ENCODE measurements around the gene VEZT.
"Not testable (repeated sequence)": the region's sequence is repeated elsewhere in the genome, so short reads cannot be mapped to it uniquely, and the experiment has no call there.

Gene VEZT

GRCh38 chr12:95286713-95287112 lies 69.1 kb downstream of the VEZT start:
- no peak for TF ChIP-seq CTCF (IDR thresholded peaks at IDR 0.05; ENCODE audit: control insufficient read depth, extremely low read depth, insufficient read depth)
- DNase-seq (ENCODE audit: low read depth), result no peak
- H3K4me3 ChIP-seq (ENCODE audit: low read depth, low read length), result no peak overlapping the region

- DNase-seq (ENCODE audit: low read depth), result no peak
- H3K4me3 ChIP-seq (ENCODE audit: low read depth, low read length), result no peak overlapping the region
- TF ChIP-seq CTCF (IDR thresholded peaks at IDR 0.05; ENCODE audit: control insufficient read depth, extremely low read depth, insufficient read depth), result no peak
These were observed 73.9 kb downstream of the VEZT start for GRCh38 chr12:95291501-95291900.

GRCh38 chr12:95298916-95299315 lies 81.3 kb downstream of the VEZT start:
- no peak for DNase-seq (ENCODE audit: low read depth)
- TF ChIP-seq CTCF (IDR thresholded peaks at IDR 0.05; ENCODE audit: control insufficient read depth, extremely low read depth, insufficient read depth), result no peak
- H3K4me3 ChIP-seq (ENCODE audit: low read depth, low read length), result no peak overlapping the region

- DNase-seq (ENCODE audit: low read depth), result no peak
- H3K4me3 ChIP-seq (ENCODE audit: low read depth, low read length), result no peak overlapping the region
- no peak for TF ChIP-seq CTCF (IDR thresholded peaks at IDR 0.05; ENCODE audit: control insufficient read depth, extremely low read depth, insufficient read depth)
These were observed 82.7 kb downstream of the VEZT start for GRCh38 chr12:95300286-95300685.

- TF ChIP-seq CTCF (IDR thresholded peaks at IDR 0.05; ENCODE audit: control insufficient read depth, extremely low read depth, insufficient read depth), result no peak
- H3K4me3 ChIP-seq (ENCODE audit: low read depth, low read length), result no peak overlapping the region
- no peak for DNase-seq (ENCODE audit: low read depth)
These were observed 85.9 kb downstream of the VEZT start for GRCh38 chr12:95303476-95303875.

GRCh38 chr12:95304673-95305198 lies 87.1 kb downstream of the VEZT start:
- DNase-seq (ENCODE audit: low read depth), result no peak
- no peak for TF ChIP-seq CTCF (IDR thresholded peaks at IDR 0.05; ENCODE audit: control insufficient read depth, extremely low read depth, insufficient read depth)
- 0 out of 2 replicates have a peak overlapping the region, but pooled peaks have one; percentile 2 for H3K4me3 ChIP-seq (ENCODE audit: low read depth, low read length)

- H3K4me3 ChIP-seq (ENCODE audit: low read depth, low read length), result no peak overlapping the region
- no peak for DNase-seq (ENCODE audit: low read depth)
- no peak for TF ChIP-seq CTCF (IDR thresholded peaks at IDR 0.05; ENCODE audit: control insufficient read depth, extremely low read depth, insufficient read depth)
These were observed 95.0 kb downstream of the VEZT start for GRCh38 chr12:95312656-95313055.

- H3K4me3 ChIP-seq (ENCODE audit: low read depth, low read length); DNase-seq (ENCODE audit: low read depth): not testable (repeated sequence)
These were observed 97.1 kb downstream of the VEZT start for GRCh38 chr12:95314756-95315155.

All from LNCaP clone FGC (cell line).